Muscle layer of duodenum (tissue), 2 donors: ENCODE data around the gene CLIP1.
A peak's percentile ranks its signal among the peaks of the same experiment; 100 is the strongest.

Source experiments
- H3K27ac ChIP-seq: one replicate; pipeline ENCODE4 v1.7.0; 2013; ENCODE audit warnings: mild to moderate bottlenecking, low read length
- H3K27me3 ChIP-seq: one replicate; pipeline ENCODE4 v1.7.0; 2013; ENCODE audit warnings: low read depth, mild to moderate bottlenecking, control low read depth, low read length
- H3K36me3 ChIP-seq, 2 donors: one replicate each; pipeline ENCODE4 v1.7.0; 2013; ENCODE audit warnings: low read length in 2 of 2, control low read depth in 1 of 2, mild to moderate bottlenecking in 1 of 2; ENCODE audit not compliant: insufficient read depth in 2 of 2, control insufficient read depth in 1 of 2
- H3K4me1 ChIP-seq, 2 donors: one replicate each; pipeline ENCODE4 v1.7.0; 2013; ENCODE audit warnings: low read length in 2 of 2, mild to moderate bottlenecking in 2 of 2, control low read depth in 1 of 2, moderate library complexity in 1 of 2; ENCODE audit not compliant: insufficient read depth in 2 of 2, control insufficient read depth in 1 of 2
- H3K4me3 ChIP-seq, 2 donors: one replicate each; pipeline ENCODE4 v1.7.0; 2013; ENCODE audit warnings: low read length in 2 of 2, low read depth in 1 of 2, mild to moderate bottlenecking in 1 of 2
- H3K9me3 ChIP-seq, 2 donors: one replicate each; pipeline ENCODE4 v1.7.0; 2013; ENCODE audit warnings: low read length in 2 of 2, control low read depth in 1 of 2, mild to moderate bottlenecking in 1 of 2; ENCODE audit not compliant: control insufficient read depth in 1 of 2
- donor health status: healthy.

Gene CLIP1

DNA sequence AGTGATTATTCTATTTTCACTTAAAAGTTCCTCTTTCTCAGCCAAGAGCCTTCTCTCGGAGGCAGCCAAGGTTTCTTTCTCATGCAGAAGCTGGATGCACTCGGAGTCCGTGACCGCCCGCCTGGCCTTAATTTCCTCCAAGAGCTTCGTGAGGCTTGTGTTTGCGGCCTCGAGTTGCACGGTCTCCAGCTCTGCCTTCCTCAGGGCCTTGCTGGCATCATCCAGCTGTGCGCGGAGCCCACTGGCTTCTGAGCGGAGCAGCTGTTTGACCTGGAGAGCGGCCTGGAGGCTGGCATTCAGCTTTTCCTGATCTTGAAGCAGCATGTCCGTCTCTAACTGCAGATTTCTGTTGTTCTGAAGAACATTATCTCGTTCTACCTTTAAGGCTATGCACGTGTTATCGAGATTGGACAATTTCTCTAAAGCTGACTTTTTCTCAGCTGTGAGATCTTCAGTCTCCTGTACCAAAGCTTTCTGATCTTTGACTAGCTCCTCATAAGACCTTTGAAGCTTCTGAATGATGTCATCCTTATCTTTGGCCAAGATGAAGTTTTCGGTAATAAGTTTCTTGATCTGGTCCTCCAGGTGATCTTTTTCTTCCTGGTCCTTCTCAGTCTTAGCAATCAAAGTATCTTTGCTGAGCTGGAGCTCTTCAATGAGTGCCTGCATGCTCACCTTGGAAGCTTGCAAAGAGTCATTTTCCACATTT is 99.0 kb downstream of the CLIP1 start:
- no peaks in the 10 kb centered on the region for H3K27me3 ChIP-seq
- H3K4me1 ChIP-seq, result no peaks in the 10 kb centered on the region
- no peak overlapping the region for H3K4me3 ChIP-seq
- H3K36me3 ChIP-seq, result peaks cover 51 to 56% of the 10 kb centered on the region in 2 donors
- no peak overlapping the region for H3K27ac ChIP-seq
- no peaks in the 10 kb centered on the region for H3K9me3 ChIP-seq

DNA sequence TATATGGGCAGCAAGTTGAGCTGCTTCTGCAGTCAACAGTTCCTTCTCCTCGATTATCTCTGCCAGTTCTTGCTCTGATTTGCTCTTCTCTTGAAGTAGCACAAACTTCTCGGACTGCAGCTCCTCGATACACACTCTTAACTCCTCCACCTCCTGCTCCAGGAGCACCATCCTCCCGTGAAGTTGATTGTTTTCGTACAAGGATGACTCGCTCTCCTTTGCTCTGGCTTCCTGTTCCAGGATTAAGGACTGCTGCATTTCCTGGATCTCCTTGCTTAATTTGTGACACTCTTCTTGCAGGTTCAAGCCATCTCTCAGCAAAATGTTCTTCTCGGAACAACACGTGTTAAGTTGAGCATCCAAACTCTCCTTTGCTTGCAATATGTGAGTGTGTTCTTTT is 100.0 kb downstream of the CLIP1 start:
- Histone ChIP-seq H3K27ac (no peak overlapping the region), H3K27me3 (no peaks in the 10 kb centered on the region), H3K9me3 (no peaks in the 10 kb centered on the region), H3K36me3 (peaks cover 48 to 57% of the 10 kb centered on the region in 2 donors), H3K4me3 (no peak overlapping the region), H3K4me1 (no peaks in the 10 kb centered on the region)

DNA sequence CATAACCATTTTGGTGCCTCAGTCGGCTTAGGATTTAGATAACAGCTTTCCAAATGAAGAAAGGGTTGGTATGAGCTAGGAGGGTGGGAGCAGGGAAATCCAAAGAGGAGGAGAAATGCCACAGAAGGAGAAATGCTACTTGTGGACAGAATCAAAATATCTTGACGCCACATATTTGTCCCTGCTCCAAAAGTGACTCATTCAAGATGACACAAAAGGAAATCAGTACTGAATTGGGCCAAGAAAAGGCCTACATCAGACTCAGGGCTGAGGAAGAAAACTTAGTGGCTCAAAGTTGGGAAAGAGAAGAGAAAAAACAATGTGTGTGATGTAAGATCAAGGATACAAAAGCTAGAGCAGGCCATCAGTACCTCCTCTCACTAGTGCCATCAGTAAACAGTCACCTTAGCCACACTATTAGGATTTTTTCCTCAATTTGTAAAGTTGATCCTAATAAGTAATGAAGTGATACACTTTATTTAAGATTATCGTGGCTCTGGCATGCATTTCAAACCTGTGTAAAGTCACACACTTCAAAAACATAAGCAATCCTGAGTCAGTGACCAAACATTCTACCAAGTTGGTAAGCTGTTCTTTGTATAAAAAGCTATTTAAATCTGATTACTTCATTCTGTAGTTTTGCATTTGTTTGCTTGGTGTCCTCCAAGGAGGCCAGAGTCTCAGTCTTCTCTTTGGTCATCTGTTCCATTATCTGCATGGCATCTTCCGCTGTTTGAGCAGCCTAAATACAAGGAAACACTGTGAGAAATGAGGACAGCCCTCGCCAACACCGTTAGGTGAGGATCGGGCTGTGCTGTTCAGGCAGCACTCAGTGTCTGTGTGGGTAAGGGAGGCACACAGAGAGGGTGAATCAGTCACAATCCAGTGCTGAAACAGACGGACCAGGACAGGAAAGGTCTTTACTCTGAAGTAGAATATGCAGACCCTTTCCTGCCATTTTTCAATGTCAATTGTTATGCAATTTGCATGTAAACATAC is 103.6 kb downstream of the CLIP1 start:
- no peak overlapping the region for H3K4me3 ChIP-seq
- H3K36me3 ChIP-seq, result peaks cover 49 to 72% of the 10 kb centered on the region in 2 donors
- no peaks in the 10 kb centered on the region for H3K27me3 ChIP-seq
- no peaks in the 10 kb centered on the region for H3K4me1 ChIP-seq
- H3K27ac ChIP-seq, result peak overlapping the region; percentile 5
- no peaks in the 10 kb centered on the region for H3K9me3 ChIP-seq

DNA sequence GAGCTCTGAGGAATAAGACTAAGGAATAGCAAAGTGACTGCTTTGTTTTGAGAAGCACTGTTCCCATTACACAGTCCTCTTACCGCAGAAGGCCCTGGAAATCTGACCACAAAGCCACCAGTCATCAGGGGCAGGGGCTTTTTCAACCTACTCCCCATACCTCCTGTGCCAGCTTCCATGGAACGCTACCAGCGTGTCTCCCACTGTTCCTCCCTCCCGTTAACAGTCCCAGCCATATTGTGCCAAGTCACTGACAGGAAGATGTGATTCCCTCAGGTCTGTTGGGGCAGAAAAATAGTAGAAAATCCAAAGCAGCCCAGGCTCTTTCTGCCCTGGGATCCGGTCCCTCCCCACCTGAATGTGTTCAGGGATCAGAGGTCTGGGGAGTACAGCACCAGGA is 109.5 kb downstream of the CLIP1 start:
- H3K9me3 ChIP-seq, result no peaks in the 10 kb centered on the region

DNA sequence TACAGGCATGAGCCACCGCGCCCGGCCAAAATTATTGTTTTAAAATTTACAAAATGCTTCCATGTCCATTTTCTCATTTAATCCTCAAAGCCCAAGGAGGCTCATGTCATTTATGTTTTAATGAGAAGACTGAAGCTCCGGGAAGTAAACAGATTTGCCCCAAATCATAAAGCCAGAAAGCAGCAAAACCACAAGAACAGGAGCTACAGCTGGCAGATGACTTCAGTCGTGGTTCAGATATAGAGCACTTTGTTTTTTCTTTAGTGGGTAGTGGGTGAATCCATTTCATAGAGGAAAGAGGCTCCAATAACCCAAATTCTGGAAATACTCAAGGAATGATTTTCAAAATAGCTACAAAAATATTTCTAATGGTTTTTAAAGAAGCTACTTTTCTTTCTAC is 110.8 kb downstream of the CLIP1 start:
- Histone ChIP-seq H3K27ac (no peak overlapping the region), H3K4me1 (no peaks in the 10 kb centered on the region), H3K36me3 (peaks cover 40 to 59% of the 10 kb centered on the region in 2 donors), H3K4me3 (no peak overlapping the region), H3K9me3 (no peaks in the 10 kb centered on the region), H3K27me3 (no peaks in the 10 kb centered on the region)

More for the DNA sequence above, 109.5 kb downstream of the CLIP1 start:
- Histone ChIP-seq H3K27ac (no peak overlapping the region), H3K36me3 (peaks cover 42 to 70% of the 10 kb centered on the region in 2 donors), H3K4me1 (no peaks in the 10 kb centered on the region), H3K4me3 (no peak overlapping the region), H3K27me3 (no peaks in the 10 kb centered on the region)

DNA sequence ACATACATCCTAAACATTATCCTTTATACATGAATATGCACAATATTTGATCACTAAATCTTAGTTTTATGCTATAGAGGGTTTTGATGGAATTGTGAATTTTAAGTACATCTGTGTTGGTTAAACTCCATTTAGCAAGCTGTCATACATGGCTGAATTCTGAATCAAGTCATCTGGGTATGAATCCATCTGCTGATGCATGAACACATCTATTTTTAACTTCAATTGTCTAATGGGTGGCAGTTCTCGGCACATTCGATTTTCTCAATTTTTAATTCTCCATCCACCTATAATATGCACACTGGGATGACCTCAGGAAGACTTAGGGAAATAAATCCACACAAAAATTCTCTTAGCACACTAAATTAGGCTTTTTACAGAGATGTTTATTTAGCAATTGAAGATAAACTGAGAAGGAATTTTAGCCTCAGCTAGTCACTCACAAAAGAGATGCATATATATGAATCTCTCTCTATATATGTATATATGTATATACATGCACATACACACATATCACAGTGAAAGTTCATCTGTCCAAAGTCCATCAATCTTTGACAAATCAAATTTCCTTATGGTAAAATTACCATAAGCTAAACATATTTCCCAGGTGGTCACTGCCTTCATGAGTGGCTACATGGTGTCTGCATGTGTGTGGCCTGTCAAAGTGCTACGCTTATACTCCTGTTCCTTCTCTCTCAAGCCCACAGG is 111.7 kb downstream of the CLIP1 start:
- Histone ChIP-seq H3K9me3 (no peaks in the 10 kb centered on the region), H3K36me3 (peaks cover 37 to 59% of the 10 kb centered on the region in 2 donors), H3K4me3 (no peak overlapping the region), H3K4me1 (no peaks in the 10 kb centered on the region), H3K27me3 (no peaks in the 10 kb centered on the region), H3K27ac (no peak overlapping the region)

DNA sequence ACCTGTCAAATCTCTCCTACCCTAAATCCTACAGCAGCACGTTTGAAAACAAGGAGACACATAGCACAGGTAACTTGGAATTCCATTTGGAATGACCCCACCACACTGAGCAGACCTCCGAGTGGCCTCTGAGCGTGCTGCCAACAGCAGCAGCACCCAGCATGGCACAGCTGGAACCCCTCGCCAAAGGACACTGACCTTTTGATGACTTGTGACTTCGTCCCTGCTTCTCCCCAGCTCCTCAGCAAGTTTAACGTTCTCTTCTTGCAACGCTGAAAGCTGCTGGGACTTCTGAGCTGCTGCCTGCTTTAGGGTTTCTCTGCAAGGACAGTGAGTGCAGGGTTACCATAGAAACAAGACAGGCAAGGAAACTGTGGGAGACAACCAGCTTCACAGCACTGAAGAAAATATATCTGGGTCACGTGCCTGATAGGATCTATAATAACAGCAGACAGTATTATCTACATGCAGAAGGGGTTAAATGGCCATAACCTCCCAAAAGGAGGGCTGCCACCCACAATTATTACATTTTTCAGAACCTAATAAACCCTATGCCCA is 112.8 kb downstream of the CLIP1 start:
- H3K4me3 ChIP-seq, result no peak overlapping the region
- H3K27ac ChIP-seq, result no peak overlapping the region
- H3K4me1 ChIP-seq, result no peaks in the 10 kb centered on the region
- H3K36me3 ChIP-seq, result peaks cover 31 to 57% of the 10 kb centered on the region in 2 donors
- H3K9me3 ChIP-seq, result no peaks in the 10 kb centered on the region
- no peaks in the 10 kb centered on the region for H3K27me3 ChIP-seq

DNA sequence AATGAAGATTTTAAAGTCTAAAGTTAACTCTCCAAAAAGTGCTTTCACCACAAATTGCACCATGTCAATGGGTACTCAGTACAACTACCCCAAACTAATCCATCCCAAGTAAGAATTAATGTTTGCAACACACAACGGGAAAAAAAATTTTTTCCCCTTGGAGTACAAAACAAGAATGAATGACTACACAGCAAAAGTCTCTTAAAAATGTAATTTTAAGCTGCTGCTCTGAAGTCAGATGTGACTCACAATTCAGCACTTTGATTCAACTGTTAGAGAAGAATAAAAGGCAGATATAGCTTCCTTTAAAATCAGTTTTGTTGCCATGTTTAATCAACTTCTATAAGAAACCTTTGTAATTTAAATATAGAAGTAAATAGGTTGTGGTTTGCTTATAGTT is 113.7 kb downstream of the CLIP1 start:
- H3K4me3 ChIP-seq, result no peak overlapping the region
- peaks cover 30 to 60% of the 10 kb centered on the region in 2 donors for H3K36me3 ChIP-seq
- no peaks in the 10 kb centered on the region for H3K27me3 ChIP-seq
- no peaks in the 10 kb centered on the region for H3K9me3 ChIP-seq
- H3K27ac ChIP-seq, result no peak overlapping the region
- H3K4me1 ChIP-seq, result no peaks in the 10 kb centered on the region

DNA sequence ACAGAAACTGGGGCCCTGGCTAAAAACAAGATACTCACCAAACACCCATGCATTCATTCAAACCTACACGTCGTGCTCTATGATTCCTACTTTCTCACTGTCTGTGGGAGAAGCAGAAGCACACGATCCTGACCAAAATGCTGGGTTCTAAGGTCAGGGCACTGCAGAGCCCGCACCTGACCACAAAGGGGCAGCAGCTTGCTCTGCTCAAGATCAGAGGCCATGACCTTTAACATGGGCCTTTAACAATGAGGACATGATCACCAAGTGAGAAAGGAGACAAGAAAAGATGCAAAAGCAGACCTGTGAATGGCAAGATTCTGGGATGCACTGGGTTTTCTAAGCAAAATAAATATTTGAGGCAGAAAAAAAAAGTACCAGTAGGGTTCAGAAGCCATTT is 116.1 kb downstream of the CLIP1 start:
- Histone ChIP-seq H3K9me3 (no peaks in the 10 kb centered on the region), H3K4me3 (no peak overlapping the region), H3K27ac (no peak overlapping the region), H3K27me3 (no peaks in the 10 kb centered on the region), H3K4me1 (no peaks in the 10 kb centered on the region), H3K36me3 (peaks cover 40 to 54% of the 10 kb centered on the region in 2 donors)

DNA sequence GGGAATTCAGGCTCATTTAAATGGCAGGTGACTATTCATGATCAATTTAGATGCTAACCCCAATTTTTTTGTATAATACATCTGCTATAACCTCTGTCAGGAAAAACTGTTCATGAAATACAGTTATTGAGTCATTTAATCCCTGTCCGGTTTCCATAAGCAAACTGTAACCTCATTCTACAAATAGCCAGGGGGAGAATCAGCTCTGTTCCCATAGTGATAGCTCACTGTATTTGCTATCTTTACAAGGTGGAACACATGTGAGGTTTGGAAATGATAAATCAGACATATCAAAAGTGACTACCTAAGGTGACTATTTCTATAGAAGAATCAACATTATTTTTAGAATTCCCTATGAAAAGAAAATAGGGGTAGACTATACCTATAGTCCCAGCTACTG is 117.5 kb downstream of the CLIP1 start:
- H3K36me3 ChIP-seq, result peaks cover 38 to 53% of the 10 kb centered on the region in 2 donors
- H3K27me3 ChIP-seq, result no peaks in the 10 kb centered on the region
- no peak overlapping the region for H3K27ac ChIP-seq
- no peaks in the 10 kb centered on the region for H3K4me1 ChIP-seq
- no peak overlapping the region for H3K4me3 ChIP-seq
- no peaks in the 10 kb centered on the region for H3K9me3 ChIP-seq

DNA sequence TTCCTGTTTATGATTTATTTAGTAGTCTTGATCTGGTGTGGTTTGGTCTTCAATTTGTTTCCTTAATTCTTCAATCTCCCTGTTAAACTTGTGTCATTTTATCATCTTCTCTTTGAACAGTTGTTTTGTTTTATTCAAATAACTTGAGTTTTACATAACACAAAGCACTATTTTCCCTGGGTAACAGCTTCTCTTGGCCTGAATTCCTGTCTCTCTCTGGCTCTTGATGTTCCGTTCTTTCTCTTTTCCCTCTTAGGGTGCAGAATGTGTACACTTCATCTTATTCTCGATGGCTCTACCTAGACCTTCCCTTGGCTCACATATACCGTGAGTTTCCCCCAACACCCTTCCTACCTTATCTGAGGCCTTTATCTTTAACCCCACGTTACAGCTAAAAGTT is 119.4 kb downstream of the CLIP1 start:
- H3K27me3 ChIP-seq, result no peaks in the 10 kb centered on the region
- peaks cover 23 to 50% of the 10 kb centered on the region in 2 donors for H3K36me3 ChIP-seq
- no peak overlapping the region for H3K27ac ChIP-seq

More for the DNA sequence above, 119.4 kb downstream of the CLIP1 start:
- no peaks in the 10 kb centered on the region for H3K4me1 ChIP-seq
- no peak overlapping the region for H3K4me3 ChIP-seq
- H3K9me3 ChIP-seq, result no peaks in the 10 kb centered on the region
